ENCODE results near the gene HTR3C. TPM values are rescaled to one million over a fixed set of nuclear protein-coding genes. Genes with fewer than 3 reads are reported as not detected.

Gene HTR3C
- total RNA-seq, 1 donor from 2014 or later = 0.44 TPM

- H3K36me3 ChIP-seq = no peaks in the 10 kb centered on the region
- no peaks in the 10 kb centered on the region for H3K27me3 ChIP-seq (ENCODE audit: low read depth)
- intact Hi-C loops (cut with DNase I) = no loop called here
- no peak overlapping the region for H3K27ac ChIP-seq
- no peak for TF ChIP-seq CTCF (IDR thresholded peaks at IDR 0.05)
- H3K4me3 ChIP-seq = no peak overlapping the region
- DNase-seq = no peak
- no peaks in the 10 kb centered on the region for H3K4me1 ChIP-seq
- no peaks in the 10 kb centered on the region for H3K9me3 ChIP-seq
- ATAC-seq = no peak
Observed at GRCh38 chr3:184082034-184082433, 29.2 kb downstream of the HTR3C start.

- H3K27ac ChIP-seq = no peak overlapping the region
- no peak overlapping the region for H3K4me3 ChIP-seq
- ATAC-seq (no peak), DNase-seq (no peak)
- H3K9me3 ChIP-seq = no peaks in the 10 kb centered on the region
- no peaks in the 10 kb centered on the region for H3K36me3 ChIP-seq
- no peak for TF ChIP-seq CTCF (IDR thresholded peaks at IDR 0.05)
- intact Hi-C loops (cut with DNase I) = no loop called here
- no peaks in the 10 kb centered on the region for H3K27me3 ChIP-seq (ENCODE audit: low read depth)
- H3K4me1 ChIP-seq = no peaks in the 10 kb centered on the region
Observed at GRCh38 chr3:184082465-184082864, 29.6 kb downstream of the HTR3C start.

- intact Hi-C loops (cut with DNase I) = no loop called here
- Histone ChIP-seq H3K4me1 (no peaks in the 10 kb centered on the region), H3K36me3 (no peaks in the 10 kb centered on the region), H3K9me3 (no peaks in the 10 kb centered on the region), H3K27ac (no peak overlapping the region), H3K27me3 (ENCODE audit: low read depth) (no peaks in the 10 kb centered on the region), H3K4me3 (no peak overlapping the region)
- DNase-seq (no peak), ATAC-seq (no peak)
- no peak for TF ChIP-seq CTCF (IDR thresholded peaks at IDR 0.05)
Observed at GRCh38 chr3:184085389-184085852, 32.6 kb downstream of the HTR3C start.

- Histone ChIP-seq H3K9me3 (peaks cover 21% of the 10 kb centered on the region), H3K4me1 (no peaks in the 10 kb centered on the region), H3K27ac (no peak overlapping the region), H3K27me3 (ENCODE audit: low read depth) (no peaks in the 10 kb centered on the region), H3K4me3 (no peak overlapping the region), H3K36me3 (no peaks in the 10 kb centered on the region)
- ATAC-seq (no peak), DNase-seq (no peak)
- TF ChIP-seq CTCF (IDR thresholded peaks at IDR 0.05) = no peak
- intact Hi-C loops (cut with DNase I) = no loop called here
Observed at GRCh38 chr3:184092199-184092598, 39.4 kb downstream of the HTR3C start.

- Histone ChIP-seq H3K27ac (no peak within 1 kb of the TSS), H3K4me3 (no peak within 1 kb of the TSS), H3K36me3 (no peaks in the 10 kb centered on the region), H3K9me3 (peaks cover 12% of the 10 kb centered on the region), H3K27me3 (ENCODE audit: low read depth) (no peaks in the 10 kb centered on the region), H3K4me1 (no peaks in the 10 kb centered on the region)
- ATAC-seq = no peak
- no peak for TF ChIP-seq CTCF (IDR thresholded peaks at IDR 0.05)
- no peak for DNase-seq
- intact Hi-C loops (cut with DNase I) = no loop called here
Observed at GRCh38 chr3:184096811-184097383, 44.0 kb downstream of the HTR3C start, which contains the start of gene HTR3E. HTR3E (plus strand) TSS chr3:184097064; CDS start chr3:184097530, 466 bp downstream.
